Measurements from ENCODE around the gene SLC19A3.

DNA sequence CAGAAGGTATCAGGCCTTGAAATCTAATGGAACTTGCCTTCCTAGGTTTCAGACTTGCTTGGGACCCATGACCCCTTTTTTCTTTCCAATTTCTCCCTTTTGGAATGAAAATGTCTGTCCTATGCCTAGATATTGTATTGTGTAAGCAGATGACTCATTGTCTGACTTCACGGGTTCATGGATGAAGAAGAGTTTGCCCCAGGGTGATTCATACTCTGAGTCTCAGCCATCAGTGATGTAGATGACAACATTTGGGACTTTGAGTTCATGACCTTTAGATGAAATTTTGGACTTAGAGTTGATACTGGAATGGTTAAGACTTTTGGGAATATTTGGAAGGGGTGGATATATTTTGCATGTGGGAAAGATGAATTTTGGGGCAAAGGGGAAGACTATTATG, 62.4 kb downstream of the SLC19A3 start:
- TF ChIP-seq, protein P1, sequence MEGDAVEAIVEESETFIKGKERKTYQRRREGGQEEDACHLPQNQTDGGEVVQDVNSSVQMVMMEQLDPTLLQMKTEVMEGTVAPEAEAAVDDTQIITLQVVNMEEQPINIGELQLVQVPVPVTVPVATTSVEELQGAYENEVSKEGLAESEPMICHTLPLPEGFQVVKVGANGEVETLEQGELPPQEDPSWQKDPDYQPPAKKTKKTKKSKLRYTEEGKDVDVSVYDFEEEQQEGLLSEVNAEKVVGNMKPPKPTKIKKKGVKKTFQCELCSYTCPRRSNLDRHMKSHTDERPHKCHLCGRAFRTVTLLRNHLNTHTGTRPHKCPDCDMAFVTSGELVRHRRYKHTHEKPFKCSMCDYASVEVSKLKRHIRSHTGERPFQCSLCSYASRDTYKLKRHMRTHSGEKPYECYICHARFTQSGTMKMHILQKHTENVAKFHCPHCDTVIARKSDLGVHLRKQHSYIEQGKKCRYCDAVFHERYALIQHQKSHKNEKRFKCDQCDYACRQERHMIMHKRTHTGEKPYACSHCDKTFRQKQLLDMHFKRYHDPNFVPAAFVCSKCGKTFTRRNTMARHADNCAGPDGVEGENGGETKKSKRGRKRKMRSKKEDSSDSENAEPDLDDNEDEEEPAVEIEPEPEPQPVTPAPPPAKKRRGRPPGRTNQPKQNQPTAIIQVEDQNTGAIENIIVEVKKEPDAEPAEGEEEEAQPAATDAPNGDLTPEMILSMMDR (IDR thresholded peaks at IDR 0.05), result no peak
- no peak for TF ChIP-seq POLR2A (IDR thresholded peaks at IDR 0.05)

Measured in uterus (tissue), 2 donors.